T47D (cell line): ENCODE results near the gene EPN1.

ENCODE experiments used
- DNase-seq, 2 experiments: peaks; one replicate each; pipeline versions ENCODE4 v3.0.0 to v3.0.0-alpha.2; 2011 to 2012; ENCODE audit warnings: low read depth in 1 of 2, low spot score in 1 of 2
- JUND ChIP-seq: IDR thresholded peaks from 2 replicates; pipeline ENCODE4 v1.6.1; 2012; ENCODE audit warnings: low read depth
- in situ Hi-C: cut with HindIII; loops from 2 replicates; pipeline ENCODE4 v1.10.0; 2016; ENCODE audit warnings: low sequenced_read_pairs, low pct_unique_long_range_greater_than_20kb

The EPN1 gene

DNA sequence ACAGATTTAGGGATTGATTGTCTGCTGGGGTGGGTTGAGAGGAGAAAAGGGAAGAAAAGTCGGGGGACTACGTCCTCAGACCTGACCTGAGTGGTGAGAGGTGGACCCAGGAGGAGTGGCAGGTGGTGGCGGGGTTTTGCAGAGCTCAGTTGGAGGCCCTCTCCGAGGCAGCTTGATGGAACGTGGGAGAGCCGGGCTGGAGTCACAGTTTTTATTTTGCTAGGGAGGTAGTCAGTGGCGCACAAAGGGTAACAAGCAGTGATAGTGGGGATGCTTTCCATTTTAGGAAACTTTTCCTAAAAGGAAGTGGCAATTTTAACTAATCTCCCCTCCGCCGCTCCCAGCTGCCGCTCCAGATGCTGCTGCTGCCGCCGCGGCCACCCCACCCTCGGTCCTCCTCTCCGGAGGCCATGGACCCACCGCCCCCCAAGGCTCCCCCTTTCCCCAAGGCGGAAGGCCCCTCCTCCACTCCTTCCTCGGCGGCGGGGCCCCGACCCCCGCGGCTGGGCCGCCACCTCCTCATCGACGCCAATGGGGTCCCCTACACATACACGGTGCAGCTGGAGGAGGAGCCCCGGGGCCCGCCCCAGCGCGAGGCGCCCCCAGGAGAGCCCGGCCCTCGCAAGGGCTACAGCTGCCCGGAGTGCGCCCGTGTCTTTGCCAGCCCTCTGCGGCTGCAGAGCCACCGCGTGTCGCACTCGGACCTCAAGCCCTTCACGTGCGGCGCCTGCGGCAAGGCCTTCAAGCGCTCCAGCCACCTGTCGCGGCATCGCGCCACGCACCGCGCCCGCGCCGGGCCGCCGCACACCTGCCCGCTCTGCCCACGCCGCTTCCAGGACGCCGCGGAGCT lies 32.6 kb upstream of the EPN1 start:
- in situ Hi-C loops = no loop called here
- DNase-seq = peak in 1 of 2 experiments; percentile 30
- TF ChIP-seq JUND = no peak

DNA sequence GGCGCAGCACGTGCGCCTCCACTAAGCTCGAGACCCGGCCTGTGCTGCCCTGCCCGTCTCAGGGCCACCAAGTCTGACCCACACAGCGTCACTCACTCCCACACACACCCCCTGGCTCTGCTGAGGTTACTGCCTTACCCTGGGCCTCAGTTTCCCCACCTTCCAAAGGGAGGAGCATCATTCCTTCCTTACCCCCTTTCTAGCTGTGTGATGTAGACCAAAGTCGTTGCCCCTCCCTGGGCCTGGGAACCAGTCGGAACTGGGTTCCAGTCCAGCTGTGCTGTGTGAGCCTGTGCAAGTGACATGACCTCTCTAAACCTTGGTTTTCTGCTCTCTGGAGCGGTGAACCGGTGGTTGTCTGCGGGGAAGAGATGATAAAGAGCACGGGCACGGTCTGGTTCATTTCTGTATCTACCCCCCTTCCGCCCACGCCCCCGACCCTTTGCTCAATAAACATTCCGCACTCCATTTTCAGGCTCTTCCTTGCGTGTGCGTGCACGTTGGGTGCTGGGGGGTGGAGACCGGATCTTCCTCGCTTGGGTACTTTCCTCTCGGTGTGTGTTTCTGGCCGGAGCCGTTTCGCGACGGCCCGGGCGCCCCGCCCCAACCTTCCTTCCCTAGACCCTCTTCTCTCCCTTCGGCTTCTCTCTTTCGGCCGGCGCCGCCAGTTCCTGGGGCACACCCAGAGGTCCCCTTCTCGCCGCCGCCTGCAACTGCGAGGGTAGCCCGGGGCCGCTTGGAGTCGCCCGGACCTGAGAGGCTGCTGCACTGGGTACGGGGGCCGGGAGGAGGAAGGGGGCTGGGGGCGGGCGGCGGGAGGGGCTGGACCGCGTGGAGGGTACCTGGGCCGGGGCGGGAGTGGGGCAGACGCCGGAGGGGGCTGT lies 31.8 kb upstream of the EPN1 start, which contains the start of gene ZNF581:
TSS of gene ZNF581 (plus strand) at position 647 of the 884 bp plus-strand sequence. CDS start 923 bp downstream, outside the sequence.
- TF ChIP-seq JUND = no peak
- in situ Hi-C loops = no loop called here
- peak; percentile 78 to 79 for DNase-seq

DNA sequence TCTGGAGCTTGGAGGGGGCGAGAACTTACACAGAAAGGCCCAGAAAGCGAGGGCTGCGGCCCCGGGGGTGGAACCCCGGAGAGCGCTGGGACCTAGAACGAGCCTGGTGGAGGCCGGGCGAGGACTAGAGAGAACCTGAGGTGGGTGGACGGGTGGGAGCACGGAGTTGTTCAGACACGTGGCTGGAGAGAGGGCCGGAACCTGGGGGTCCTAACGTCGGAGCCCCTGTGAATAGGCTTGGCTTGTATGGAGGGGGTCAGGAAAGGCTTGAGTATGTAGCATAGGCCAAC lies 31.2 kb upstream of the EPN1 start:
- TF ChIP-seq JUND = no peak
- in situ Hi-C loops = no loop called here
- no peak for DNase-seq

DNA sequence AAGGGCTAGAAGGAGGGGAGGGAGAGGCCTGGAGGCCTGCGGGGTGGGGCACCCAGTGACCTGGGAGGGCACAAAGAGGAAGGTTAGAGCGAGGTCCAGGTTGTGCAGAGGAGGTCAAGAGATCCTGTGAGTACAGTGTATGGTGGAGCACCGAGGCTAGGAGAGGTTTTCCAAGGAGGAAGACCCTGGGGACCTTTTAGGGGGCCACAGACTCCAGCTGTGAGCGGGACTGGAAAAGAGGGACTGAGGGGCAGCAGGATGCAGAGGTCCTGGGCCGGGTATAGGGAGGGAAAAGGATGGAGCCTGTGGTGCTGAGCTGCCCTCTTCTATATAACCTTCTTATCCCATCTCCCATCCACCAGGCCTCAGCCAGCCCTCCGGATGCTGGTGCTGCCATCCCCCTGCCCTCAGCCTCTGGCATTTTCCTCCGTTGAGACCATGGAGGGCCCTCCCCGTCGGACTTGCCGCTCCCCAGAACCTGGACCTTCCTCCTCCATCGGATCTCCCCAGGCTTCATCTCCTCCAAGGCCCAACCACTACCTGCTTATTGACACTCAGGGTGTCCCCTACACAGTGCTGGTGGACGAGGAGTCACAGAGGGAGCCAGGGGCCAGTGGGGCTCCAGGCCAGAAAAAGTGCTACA lies 30.7 kb upstream of the EPN1 start:
- in situ Hi-C loops = no loop called here
- TF ChIP-seq JUND = no peak

DNA sequence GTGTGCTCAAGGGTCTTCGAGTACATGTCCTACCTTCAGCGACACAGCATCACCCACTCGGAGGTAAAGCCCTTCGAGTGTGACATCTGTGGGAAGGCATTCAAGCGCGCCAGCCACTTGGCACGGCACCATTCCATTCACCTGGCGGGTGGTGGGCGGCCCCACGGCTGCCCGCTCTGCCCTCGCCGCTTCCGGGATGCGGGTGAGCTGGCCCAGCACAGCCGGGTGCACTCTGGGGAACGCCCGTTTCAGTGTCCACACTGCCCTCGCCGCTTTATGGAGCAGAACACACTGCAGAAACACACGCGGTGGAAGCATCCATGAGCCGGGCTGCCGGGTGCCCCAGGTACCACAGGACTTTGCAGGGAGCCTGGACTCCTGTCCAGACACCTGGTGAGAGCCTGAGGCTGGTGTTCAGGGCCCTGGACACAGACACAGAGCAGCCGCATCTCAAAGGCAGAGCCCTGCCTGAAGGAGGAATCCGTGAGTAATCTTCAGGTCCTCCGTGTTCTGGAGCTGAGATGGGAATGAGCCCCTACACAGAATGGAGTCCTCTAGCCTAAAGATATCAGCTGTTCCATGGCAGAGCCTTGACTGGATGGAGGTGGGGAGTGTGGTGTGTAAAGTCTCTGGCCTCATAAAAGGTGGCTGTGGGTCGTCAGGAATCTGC lies 30.0 kb upstream of the EPN1 start:
- no peak for TF ChIP-seq JUND
- in situ Hi-C loops = no loop called here
- DNase-seq = no peak

More for the DNA sequence above, 30.7 kb upstream of the EPN1 start:
- DNase-seq = no peak

DNA sequence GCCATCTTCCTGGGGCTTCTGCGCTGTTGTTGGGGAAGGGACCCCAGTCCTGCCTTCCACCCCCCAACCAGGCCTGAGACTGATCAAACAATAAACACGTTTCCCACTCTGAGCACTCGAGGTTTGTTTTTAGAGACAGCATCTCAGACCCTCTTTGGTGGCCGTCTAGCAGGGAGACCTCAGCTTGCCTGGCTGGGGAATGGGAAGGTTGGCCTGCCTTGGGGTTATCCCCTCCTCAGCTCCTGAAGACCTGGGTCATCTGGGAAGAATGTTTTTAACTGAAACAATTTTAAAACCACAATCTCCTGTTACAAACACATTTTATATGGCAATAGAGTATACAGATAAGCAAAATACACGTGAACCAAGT lies 29.5 kb upstream of the EPN1 start:
- DNase-seq = no peak
- in situ Hi-C loops = no loop called here
- no peak for TF ChIP-seq JUND

DNA sequence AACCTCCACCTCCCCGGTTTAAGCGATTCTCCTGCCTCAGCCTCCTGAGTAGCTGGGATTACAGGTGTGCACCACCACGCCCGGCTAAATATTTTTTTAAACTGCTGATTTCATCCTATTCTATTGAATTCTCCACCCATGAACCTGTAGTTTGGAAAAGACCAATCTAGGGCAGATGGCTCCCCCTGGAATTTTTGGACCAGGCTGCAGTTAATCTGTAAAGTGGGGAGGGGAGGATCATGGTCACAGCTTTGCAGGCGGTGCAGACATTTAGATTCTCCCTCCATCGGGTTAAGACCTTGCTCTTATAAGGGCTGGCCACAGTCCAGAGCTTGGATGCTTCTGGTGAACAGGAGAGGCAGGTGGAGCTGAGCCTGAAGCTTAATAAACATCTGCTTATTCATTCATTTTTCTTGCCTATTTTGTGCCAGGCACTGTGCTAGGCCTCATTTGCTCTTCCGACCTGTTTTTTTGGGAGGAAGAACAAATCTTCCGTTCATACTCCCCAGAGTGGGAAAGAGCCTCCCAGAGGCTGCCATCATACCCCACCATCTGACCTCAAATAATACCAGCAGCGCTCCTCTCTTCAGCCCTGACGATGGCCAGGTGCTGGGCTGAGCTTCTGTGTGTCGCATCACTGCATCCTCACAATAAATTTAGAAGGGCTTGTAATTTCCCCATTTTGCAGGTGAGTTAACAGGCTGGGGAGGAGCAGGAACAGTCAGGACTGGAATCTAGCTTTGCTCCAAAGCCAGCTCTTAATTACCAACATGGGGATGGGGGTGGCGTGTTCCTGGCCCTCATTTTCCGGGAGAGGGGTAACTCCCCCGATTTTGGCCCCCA lies 27.9 kb upstream of the EPN1 start:
- in situ Hi-C loops = no loop called here
- no peak for DNase-seq
- no peak for TF ChIP-seq JUND

DNA sequence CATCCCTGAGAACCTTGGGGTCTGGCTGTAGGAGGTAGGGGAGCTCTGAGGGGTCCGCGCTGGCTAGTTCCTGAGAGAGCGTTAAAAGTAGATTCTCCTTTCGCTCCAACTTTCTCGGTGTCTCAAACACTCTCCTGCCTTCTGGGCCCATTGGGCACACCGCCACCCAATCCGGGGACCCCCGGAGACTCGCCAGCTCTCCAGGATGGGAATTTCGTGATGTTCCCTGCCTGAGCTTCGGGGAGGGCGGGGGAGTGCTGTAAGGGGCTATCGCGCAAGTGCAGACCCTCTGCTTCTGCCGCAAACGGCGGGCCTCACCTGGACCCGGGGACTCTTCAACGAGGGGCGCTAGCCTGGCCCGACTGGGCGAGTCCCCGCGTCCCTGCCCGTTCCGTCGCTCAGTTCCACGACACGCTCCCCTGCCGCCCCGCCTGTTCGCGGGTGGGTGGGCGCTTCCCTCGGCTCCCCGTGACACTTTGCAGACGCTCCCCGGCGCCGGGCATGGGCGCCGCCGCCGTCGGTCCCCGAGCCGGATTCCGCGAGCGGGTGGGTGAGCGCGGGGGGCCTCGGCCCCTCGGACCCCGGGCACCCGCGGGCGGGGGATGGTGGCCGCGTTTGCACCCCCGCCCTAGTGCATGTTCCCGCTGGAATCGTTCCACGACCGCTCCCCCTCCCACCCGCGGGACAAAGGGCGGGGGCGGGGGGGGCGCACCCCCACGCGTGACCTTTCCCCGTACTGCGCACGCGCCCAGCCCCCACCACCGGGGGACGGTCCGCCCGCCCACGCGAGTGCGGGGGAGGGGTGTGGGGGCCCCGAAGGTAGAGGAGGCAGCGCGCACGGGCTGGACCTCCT lies 27.1 kb upstream of the EPN1 start, which contains the start of gene CCDC106:
TSS of gene CCDC106 (plus strand) at position 481 of the 853 bp plus-strand sequence. CDS start 835 bp downstream, outside the sequence.
- peak; percentile 38 to 70 for DNase-seq
- no peak for TF ChIP-seq JUND
- in situ Hi-C loops = no loop called here

DNA sequence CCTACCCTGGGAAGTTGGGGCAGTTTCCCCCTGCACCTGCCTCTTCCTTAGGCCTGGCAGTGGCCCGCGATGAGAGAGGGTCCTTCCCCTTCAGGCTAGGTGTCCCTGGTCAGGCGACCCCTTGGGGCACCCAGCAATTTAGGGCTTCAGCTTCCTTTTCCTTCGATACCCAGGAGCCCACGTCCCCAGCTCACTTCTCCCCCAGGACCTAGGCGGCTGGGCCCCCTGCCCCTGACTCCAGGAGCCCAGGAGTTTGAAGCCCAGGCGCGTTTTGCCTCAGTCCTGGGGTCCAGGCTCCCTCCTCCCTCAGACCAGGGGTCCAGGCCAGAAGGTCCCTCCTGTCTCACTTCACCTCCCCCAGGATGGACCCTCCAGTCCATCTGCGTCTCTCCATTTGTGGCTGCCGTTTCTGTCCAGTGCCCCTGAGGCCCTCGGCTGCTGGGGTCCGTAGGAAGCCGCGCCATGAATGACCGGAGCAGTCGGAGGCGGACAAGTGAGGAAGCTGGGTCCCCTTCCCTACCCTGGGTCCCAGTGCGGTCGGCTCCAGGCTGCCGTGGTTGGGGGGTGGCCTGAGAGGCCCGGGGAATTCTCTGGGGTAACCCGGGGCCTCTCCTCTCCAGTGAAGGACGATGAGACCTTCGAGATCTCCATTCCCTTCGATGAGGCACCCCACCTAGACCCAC lies 26.3 kb upstream of the EPN1 start:
- in situ Hi-C loops = no loop called here
- TF ChIP-seq JUND = no peak
- no peak for DNase-seq
